HepG2 (cell line): ENCODE measurements around the gene SMAD7. TPM values are rescaled to one million over a fixed set of nuclear protein-coding genes. Genes with fewer than 3 reads are reported as not detected.

ENCODE experiments used
- ARNTL ChIP-seq: sonication (generic); formaldehyde crosslinking; IDR thresholded peaks from 2 replicates; pipeline ENCODE4 v1.4.0; 2020; ENCODE audit warnings: mild to moderate bottlenecking, missing genetic modification reagents
- ELF4 ChIP-seq: sonication (generic); formaldehyde crosslinking; IDR thresholded peaks from 2 replicates; pipeline ENCODE4 v1.5.0; 2020; ENCODE audit warnings: missing genetic modification reagents, mild to moderate bottlenecking, moderate library complexity, borderline replicate concordance
- KAT7 ChIP-seq: IDR thresholded peaks from 2 replicates; pipeline ENCODE4 v1.6.1; 2018; ENCODE audit warnings: borderline replicate concordance, missing compliant biosample characterization
- KAT8 ChIP-seq: IDR thresholded peaks from 2 replicates; pipeline ENCODE4 v1.6.1; 2016; ENCODE audit warnings: missing genetic modification reagents, missing compliant biosample characterization
- LCORL ChIP-seq, 2 experiments: fragments of 450-650 bp in 1 of 2; sonication (generic) in 1 of 2; formaldehyde crosslinking in 1 of 2; IDR thresholded peaks; 2 replicates each; pipeline versions ENCODE4 v1.5.0 to v1.6.1; 2017 to 2020; ENCODE audit warnings: antibody characterized with exemption in 1 of 2, missing genetic modification reagents in 1 of 2
- MBNL3 ChIP-seq: fragments of 250-450 bp; sonication (Bioruptor Pico); conservative IDR thresholded peaks from 2 replicates; pipeline ENCODE4 v1.8.0; 2022; ENCODE audit warnings: mild to moderate bottlenecking, inconsistent platforms
- PITX1 ChIP-seq: sonication (generic); formaldehyde crosslinking; IDR thresholded peaks from 2 replicates; pipeline ENCODE4 v1.5.1; 2020; ENCODE audit warnings: mild to moderate bottlenecking, missing genetic modification reagents
- RBM39 ChIP-seq: fragments of 200-400 bp; formaldehyde crosslinking; IDR thresholded peaks from one replicate; pipeline ENCODE4 v1.6.1; 2018; ENCODE audit warnings: antibody characterized with exemption, mild to moderate bottlenecking, low read depth, low read length; ENCODE audit not compliant: poor library complexity, severe bottlenecking
- RNF2 ChIP-seq: fragments of 450-650 bp; conservative IDR thresholded peaks from 2 replicates; pipeline ENCODE4 v1.6.1; 2016; ENCODE audit warnings: low read depth
- SAP130 ChIP-seq: IDR thresholded peaks from 2 replicates; pipeline ENCODE4 v1.6.1; 2016; ENCODE audit warnings: low read depth
- TBP ChIP-seq: sonication (generic); formaldehyde crosslinking; IDR thresholded peaks from 2 replicates; pipeline ENCODE4 v1.5.0; 2020; ENCODE audit warnings: missing genetic modification reagents
- ZFP82 ChIP-seq: sonication (generic); formaldehyde crosslinking; IDR thresholded peaks from 2 replicates; pipeline ENCODE4 v1.5.1; 2020; ENCODE audit warnings: mild to moderate bottlenecking, missing genetic modification reagents, borderline replicate concordance
- ZNF335 ChIP-seq: sonication (generic); formaldehyde crosslinking; IDR thresholded peaks from 2 replicates; pipeline ENCODE4 v1.4.0; 2020; ENCODE audit warnings: missing genetic modification reagents
- ZNF678 ChIP-seq: sonication (generic); formaldehyde crosslinking; IDR thresholded peaks from 2 replicates; pipeline ENCODE4 v1.4.0; 2020; ENCODE audit warnings: mild to moderate bottlenecking, missing genetic modification reagents
- ZNF781 ChIP-seq: sonication (generic); formaldehyde crosslinking; IDR thresholded peaks from 2 replicates; pipeline ENCODE4 v1.5.1; 2020; ENCODE audit warnings: borderline replicate concordance, mild to moderate bottlenecking, missing genetic modification reagents; ENCODE audit errors: not compliant biosample characterization
- polyA plus RNA-seq, 8 experiments: library from polyadenylated mRNA; depleted of rRNA in 3 of 8; stranded (reverse) in 7 of 8; unstranded in 1 of 8; fragments of >200 nt; fragmentation: Illumina TruSeq in 4 of 8; extraction: Trizol in 4 of 8; gene quantifications; 2 replicates each; pipeline versions ENCODE4 v1.2.1 to v1.2.3, GENCODE V29; 2011 to 2016; ENCODE audit warnings: low read depth in 4 of 8, missing spikeins in 1 of 8, mixed read lengths in 1 of 8; ENCODE audit not compliant: insufficient read depth in 1 of 8
- total RNA-seq, 5 experiments: library from RNA; depleted of rRNA; stranded (reverse); fragments of >200 nt; fragmentation: Illumina TruSeq; extraction: Trizol; gene quantifications; 2 replicates each; pipeline ENCODE4 v1.2.3, GENCODE V29; 2016; ENCODE audit warnings: low read depth in 1 of 5
- TF ChIP-seq, protein P1 (sequence below): sonication (generic); formaldehyde crosslinking; IDR thresholded peaks from 2 replicates; pipeline ENCODE4 v1.5.0; 2020; ENCODE audit warnings: mild to moderate bottlenecking, missing genetic modification reagents
- TF ChIP-seq, protein P2 (sequence below): IDR thresholded peaks from 2 replicates; pipeline ENCODE4 v1.6.1; 2016
- TF ChIP-seq, protein P3 (sequence below): sonication (generic); formaldehyde crosslinking; IDR thresholded peaks from 2 replicates; pipeline ENCODE4 v1.4.0; 2020; ENCODE audit warnings: mild to moderate bottlenecking, missing genetic modification reagents

The SMAD7 gene
- total and polyA plus RNA-seq, 2 of the 13 experiments (the other 11 are each of a cell fraction or from before 2014, with no cell fraction given) = 17.4 to 24.7 TPM

DNA sequence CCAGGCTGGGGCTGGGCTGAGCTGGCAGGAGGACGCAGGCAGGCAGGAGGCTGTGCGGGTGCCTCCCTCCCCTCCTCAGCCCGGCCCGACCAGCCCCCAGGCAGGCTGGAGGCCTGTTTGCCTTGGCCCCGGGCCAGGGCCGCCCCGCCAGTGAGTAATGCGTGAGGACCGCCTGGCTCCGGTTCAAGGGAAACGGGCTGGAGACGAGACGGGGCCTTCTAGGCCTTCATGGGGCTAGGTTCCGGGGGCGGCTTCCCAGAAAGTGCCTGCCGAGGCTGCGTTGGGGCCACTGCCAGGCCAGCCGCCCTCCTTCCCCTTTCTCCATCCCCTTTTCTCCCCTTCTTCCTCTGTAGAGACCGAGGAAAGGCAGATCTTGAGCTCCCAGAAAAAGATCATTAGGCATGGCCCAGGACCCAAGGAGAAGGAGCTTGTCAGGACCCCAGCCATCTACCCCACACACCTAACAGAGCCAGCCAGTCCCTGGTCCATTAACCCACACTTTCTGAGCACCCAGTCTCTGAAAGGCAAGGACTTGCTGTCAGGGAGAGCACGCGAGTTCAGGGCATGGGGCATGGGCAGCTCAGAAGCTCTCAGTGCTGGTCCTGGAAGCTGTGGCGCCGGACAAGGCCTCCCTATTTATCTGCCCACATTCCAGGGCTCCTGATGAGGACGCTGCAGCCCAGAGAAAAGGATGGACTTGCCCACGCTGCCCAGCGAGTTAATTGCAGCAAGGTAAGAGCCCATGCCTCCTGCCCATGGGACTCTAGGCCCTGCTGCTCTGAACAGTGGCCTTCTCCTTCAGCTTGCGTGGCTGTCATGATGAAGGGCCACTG lies 48.5 kb downstream of the SMAD7 start (continued):
- TF ChIP-seq ZFP82 (CRISPR knock-in tag) = no peak
- no peak for TF ChIP-seq TBP (CRISPR knock-in tag)
- peak; percentile 74 for TF ChIP-seq ARNTL (CRISPR knock-in tag)
- TF ChIP-seq KAT7 = no peak
- peak; percentile 90 for TF ChIP-seq ZNF335
- peak; percentile 74; the same call in 1 of the 2 replicates for TF ChIP-seq PITX1
- TF ChIP-seq MBNL3 = no peak
- TF ChIP-seq ELF4 (CRISPR knock-in tag) = no peak
- no peak for TF ChIP-seq RNF2
- peak; percentile 87 for TF ChIP-seq SAP130 (CRISPR knock-in tag)
- TF ChIP-seq RBM39 = peak; percentile 34
- no peak for TF ChIP-seq ZNF781 (CRISPR knock-in tag)
- TF ChIP-seq KAT8 (CRISPR knock-in tag) = peak; percentile 76
- TF ChIP-seq, protein P1, sequence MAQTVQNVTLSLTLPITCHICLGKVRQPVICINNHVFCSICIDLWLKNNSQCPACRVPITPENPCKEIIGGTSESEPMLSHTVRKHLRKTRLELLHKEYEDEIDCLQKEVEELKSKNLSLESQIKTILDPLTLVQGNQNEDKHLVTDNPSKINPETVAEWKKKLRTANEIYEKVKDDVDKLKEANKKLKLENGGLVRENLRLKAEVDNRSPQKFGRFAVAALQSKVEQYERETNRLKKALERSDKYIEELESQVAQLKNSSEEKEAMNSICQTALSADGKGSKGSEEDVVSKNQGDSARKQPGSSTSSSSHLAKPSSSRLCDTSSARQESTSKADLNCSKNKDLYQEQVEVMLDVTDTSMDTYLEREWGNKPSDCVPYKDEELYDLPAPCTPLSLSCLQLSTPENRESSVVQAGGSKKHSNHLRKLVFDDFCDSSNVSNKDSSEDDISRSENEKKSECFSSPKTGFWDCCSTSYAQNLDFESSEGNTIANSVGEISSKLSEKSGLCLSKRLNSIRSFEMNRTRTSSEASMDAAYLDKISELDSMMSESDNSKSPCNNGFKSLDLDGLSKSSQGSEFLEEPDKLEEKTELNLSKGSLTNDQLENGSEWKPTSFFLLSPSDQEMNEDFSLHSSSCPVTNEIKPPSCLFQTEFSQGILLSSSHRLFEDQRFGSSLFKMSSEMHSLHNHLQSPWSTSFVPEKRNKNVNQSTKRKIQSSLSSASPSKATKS (CRISPR knock-in tag) = no peak
- TF ChIP-seq, protein P2, sequence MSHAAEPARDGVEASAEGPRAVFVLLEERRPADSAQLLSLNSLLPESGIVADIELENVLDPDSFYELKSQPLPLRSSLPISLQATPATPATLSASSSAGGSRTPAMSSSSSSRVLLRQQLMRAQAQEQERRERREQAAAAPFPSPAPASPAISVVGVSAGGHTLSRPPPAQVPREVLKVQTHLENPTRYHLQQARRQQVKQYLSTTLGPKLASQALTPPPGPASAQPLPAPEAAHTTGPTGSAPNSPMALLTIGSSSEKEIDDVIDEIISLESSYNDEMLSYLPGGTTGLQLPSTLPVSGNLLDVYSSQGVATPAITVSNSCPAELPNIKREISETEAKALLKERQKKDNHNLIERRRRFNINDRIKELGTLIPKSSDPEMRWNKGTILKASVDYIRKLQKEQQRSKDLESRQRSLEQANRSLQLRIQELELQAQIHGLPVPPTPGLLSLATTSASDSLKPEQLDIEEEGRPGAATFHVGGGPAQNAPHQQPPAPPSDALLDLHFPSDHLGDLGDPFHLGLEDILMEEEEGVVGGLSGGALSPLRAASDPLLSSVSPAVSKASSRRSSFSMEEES (CRISPR knock-in tag) = peak; percentile 86; the same call in 1 of the 2 replicates
- TF ChIP-seq, protein P3, sequence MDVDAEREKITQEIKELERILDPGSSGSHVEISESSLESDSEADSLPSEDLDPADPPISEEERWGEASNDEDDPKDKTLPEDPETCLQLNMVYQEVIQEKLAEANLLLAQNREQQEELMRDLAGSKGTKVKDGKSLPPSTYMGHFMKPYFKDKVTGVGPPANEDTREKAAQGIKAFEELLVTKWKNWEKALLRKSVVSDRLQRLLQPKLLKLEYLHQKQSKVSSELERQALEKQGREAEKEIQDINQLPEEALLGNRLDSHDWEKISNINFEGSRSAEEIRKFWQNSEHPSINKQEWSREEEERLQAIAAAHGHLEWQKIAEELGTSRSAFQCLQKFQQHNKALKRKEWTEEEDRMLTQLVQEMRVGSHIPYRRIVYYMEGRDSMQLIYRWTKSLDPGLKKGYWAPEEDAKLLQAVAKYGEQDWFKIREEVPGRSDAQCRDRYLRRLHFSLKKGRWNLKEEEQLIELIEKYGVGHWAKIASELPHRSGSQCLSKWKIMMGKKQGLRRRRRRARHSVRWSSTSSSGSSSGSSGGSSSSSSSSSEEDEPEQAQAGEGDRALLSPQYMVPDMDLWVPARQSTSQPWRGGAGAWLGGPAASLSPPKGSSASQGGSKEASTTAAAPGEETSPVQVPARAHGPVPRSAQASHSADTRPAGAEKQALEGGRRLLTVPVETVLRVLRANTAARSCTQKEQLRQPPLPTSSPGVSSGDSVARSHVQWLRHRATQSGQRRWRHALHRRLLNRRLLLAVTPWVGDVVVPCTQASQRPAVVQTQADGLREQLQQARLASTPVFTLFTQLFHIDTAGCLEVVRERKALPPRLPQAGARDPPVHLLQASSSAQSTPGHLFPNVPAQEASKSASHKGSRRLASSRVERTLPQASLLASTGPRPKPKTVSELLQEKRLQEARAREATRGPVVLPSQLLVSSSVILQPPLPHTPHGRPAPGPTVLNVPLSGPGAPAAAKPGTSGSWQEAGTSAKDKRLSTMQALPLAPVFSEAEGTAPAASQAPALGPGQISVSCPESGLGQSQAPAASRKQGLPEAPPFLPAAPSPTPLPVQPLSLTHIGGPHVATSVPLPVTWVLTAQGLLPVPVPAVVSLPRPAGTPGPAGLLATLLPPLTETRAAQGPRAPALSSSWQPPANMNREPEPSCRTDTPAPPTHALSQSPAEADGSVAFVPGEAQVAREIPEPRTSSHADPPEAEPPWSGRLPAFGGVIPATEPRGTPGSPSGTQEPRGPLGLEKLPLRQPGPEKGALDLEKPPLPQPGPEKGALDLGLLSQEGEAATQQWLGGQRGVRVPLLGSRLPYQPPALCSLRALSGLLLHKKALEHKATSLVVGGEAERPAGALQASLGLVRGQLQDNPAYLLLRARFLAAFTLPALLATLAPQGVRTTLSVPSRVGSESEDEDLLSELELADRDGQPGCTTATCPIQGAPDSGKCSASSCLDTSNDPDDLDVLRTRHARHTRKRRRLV = no peak
- peak; percentile 75; the same call in 1 of the 2 replicates for TF ChIP-seq LCORL (IDR thresholded peaks at IDR 0.05)
- peak; percentile 98 for TF ChIP-seq LCORL (CRISPR knock-in tag; IDR thresholded peaks at IDR 0.05)
- TF ChIP-seq ZNF678 (CRISPR knock-in tag) = 0 out of 2 replicates have a peak, but pooled peaks have one; percentile 62
